Endothelial cell of umbilical vein (primary cell): Measurements from ENCODE around the gene CNBD2. TPM values are rescaled to one million over a fixed set of nuclear protein-coding genes. Genes with fewer than 3 reads are reported as not detected.
"Not testable (repeated sequence)": the region's sequence is repeated elsewhere in the genome, so short reads cannot be mapped to it uniquely, and the experiment has no call there.

Experiments used
- BruUV-seq: library from RNA; stranded (reverse); fragments of 400-500 nt; replicated peaks from 2 replicates; lab custom pipeline; 2021; lab: Mats Ljungman, UMichigan
- CTCF ChIA-PET: fragments of 300-600, 350-600 bp; sonication (Branson Sonifier 250); formaldehyde crosslinking; loops from one replicate; lab custom pipeline; 2021; ENCODE audit warnings: antibody characterized with exemption, inconsistent platforms; lab: Charles Lee
- POLR2A ChIA-PET: fragments of 300-600, 350-600 bp; sonication (Branson Sonifier 250); formaldehyde crosslinking; loops from one replicate; lab custom pipeline; 2021; ENCODE audit warnings: antibody characterized with exemption, inconsistent platforms; lab: Charles Lee
- DNase-seq: peaks from one replicate; pipeline ENCODE4 v3.0.0-alpha.2; 2011; ENCODE audit warnings: low read depth, low spot score
- FAIRE-seq: peaks from 2 replicates; lab custom pipeline; 2011; peaks lifted over from hg19 to GRCh38; lab: Jason Lieb, UNC
- H2AFZ ChIP-seq: 2 replicates; pipeline ENCODE4 v1.6.0; 2012; ENCODE audit warnings: low read depth, low read length, control low read depth, inconsistent platforms
- H3K27ac ChIP-seq: 2 replicates; pipeline ENCODE4 v1.5.1; 2011; ENCODE audit warnings: low read depth, mild to moderate bottlenecking, control low read depth, low read length, moderate library complexity; ENCODE audit not compliant: insufficient read depth
- H3K27me3 ChIP-seq, 2 experiments: 2 replicates each; pipeline versions ENCODE4 v1.6.0 to v1.6.1; 2011; ENCODE audit warnings: low read length in 2 of 2, mixed read lengths in 1 of 2; ENCODE audit not compliant: control insufficient read depth in 2 of 2, insufficient read depth in 2 of 2
- H3K36me3 ChIP-seq, 2 experiments: 2 replicates in 1 of 2; 3 replicates in 1 of 2; pipeline ENCODE4 v1.5.1; 2011; ENCODE audit warnings: low read length in 2 of 2, mild to moderate bottlenecking in 1 of 2, moderate library complexity in 1 of 2; ENCODE audit not compliant: control insufficient read depth in 2 of 2, insufficient read depth in 2 of 2; ENCODE audit errors: extremely low read depth in 1 of 2
- H3K4me1 ChIP-seq: 3 replicates; pipeline ENCODE4 v1.5.1; 2011; ENCODE audit warnings: mild to moderate bottlenecking, low read length; ENCODE audit not compliant: control insufficient read depth, insufficient read depth; ENCODE audit errors: extremely low read depth
- H3K4me2 ChIP-seq: 2 replicates; pipeline ENCODE4 v1.6.1; 2011; ENCODE audit warnings: low read length, control low read depth, mixed read lengths; ENCODE audit not compliant: insufficient read depth
- H3K4me3 ChIP-seq, 3 experiments: fragments of 200-600 bp in 1 of 3; sonication (generic), shearing (Covaris generic) in 1 of 3; replicated peaks in 1 of 3; 2 replicates each; pipeline ENCODE4 v1.5.1; 2011 to 2016; ENCODE audit warnings: control low read depth in 3 of 3, low read length in 3 of 3, mild to moderate bottlenecking in 2 of 3, inconsistent platforms in 1 of 3, low read depth in 1 of 3, moderate library complexity in 1 of 3; ENCODE audit not compliant: insufficient read depth in 1 of 3
- H3K79me2 ChIP-seq: 2 replicates; pipeline ENCODE4 v1.6.0; 2012; ENCODE audit warnings: low read length, inconsistent platforms; ENCODE audit not compliant: control insufficient read depth, insufficient read depth
- H3K9ac ChIP-seq: replicated peaks from 2 replicates; pipeline ENCODE3; 2011; ENCODE audit warnings: low read length, control low read depth; ENCODE audit not compliant: insufficient read depth; ENCODE audit errors: extremely low read depth
- H3K9me1 ChIP-seq: replicated peaks from 3 replicates; pipeline ENCODE4 v1.6.0; 2011; ENCODE audit warnings: mild to moderate bottlenecking, low read length; ENCODE audit not compliant: control insufficient read depth, insufficient read depth; ENCODE audit errors: extremely low read depth
- H3K9me3 ChIP-seq: replicated peaks from 2 replicates; pipeline ENCODE4 v1.5.1; 2012; ENCODE audit warnings: low read length, inconsistent platforms; ENCODE audit not compliant: control insufficient read depth, insufficient read depth
- H4K20me1 ChIP-seq: replicated peaks from 2 replicates; pipeline ENCODE3; 2011; ENCODE audit warnings: mild to moderate bottlenecking, low read length; ENCODE audit not compliant: control insufficient read depth, insufficient read depth; ENCODE audit errors: extremely low read depth
- EZH2 ChIP-seq: IDR thresholded peaks from 2 replicates; pipeline ENCODE4 v1.6.1; 2012; ENCODE audit warnings: borderline replicate concordance, low read depth, mild to moderate bottlenecking, moderate library complexity, low read length, inconsistent platforms; ENCODE audit not compliant: severe bottlenecking
- FOS ChIP-seq: IDR thresholded peaks from 2 replicates; pipeline ENCODE4 v1.6.1; 2011; ENCODE audit warnings: mild to moderate bottlenecking, low read length, moderate library complexity, borderline replicate concordance; ENCODE audit not compliant: insufficient read depth
- GATA2 ChIP-seq: IDR thresholded peaks from 2 replicates; pipeline ENCODE4 v1.7.0; 2011; ENCODE audit warnings: low read depth, mild to moderate bottlenecking, moderate library complexity, mixed read lengths, low read length; ENCODE audit not compliant: insufficient read length, insufficient read depth
- JUN ChIP-seq: IDR thresholded peaks from 2 replicates; pipeline ENCODE4 v1.6.1; 2011; ENCODE audit warnings: borderline replicate concordance, low read depth; ENCODE audit not compliant: insufficient read length, insufficient read depth
- MAX ChIP-seq: IDR thresholded peaks from 2 replicates; pipeline ENCODE4 v1.6.1; 2011; ENCODE audit not compliant: insufficient read depth, insufficient read length
- MYC ChIP-seq: IDR thresholded peaks from one replicate; pipeline ENCODE4 v1.6.1; 2011; ENCODE audit warnings: mild to moderate bottlenecking, low read depth, low read length
- POLR2A ChIP-seq: IDR thresholded peaks from 2 replicates; pipeline ENCODE4 v1.6.1; 2012; ENCODE audit warnings: low read depth, mild to moderate bottlenecking, control low read depth, low read length
- POLR2AphosphoS5 ChIP-seq: IDR thresholded peaks from 2 replicates; pipeline ENCODE4 v1.6.1; 2012; ENCODE audit warnings: low read depth, mild to moderate bottlenecking, control low read depth, low read length, moderate library complexity; ENCODE audit not compliant: insufficient read depth
- dilution Hi-C: fragments of 300-500 bp; cut with MboI; formaldehyde crosslinking; loops from one replicate; pipeline ENCODE4 v1.15.0; 2019; ENCODE audit warnings: low sequenced_read_pairs; ENCODE audit not compliant: extremely low pct_ligation_motif_present
- intact Hi-C: fragments of 100-400 bp; cut with micrococcal nuclease; formaldehyde crosslinking; loops from one replicate; pipeline ENCODE4 v1.10.0; 2022
- polyA plus RNA-seq, 4 experiments: library from polyadenylated mRNA; depleted of rRNA in 3 of 4; stranded (reverse) in 3 of 4; unstranded in 1 of 4; fragments of >200 nt; gene quantifications; 2 replicates each; pipeline versions ENCODE4 v1.2.1 to v1.2.3, GENCODE V29; 2011 to 2012; ENCODE audit warnings: missing spikeins in 1 of 4
- total RNA-seq: library from RNA; stranded (reverse); gene quantifications from 2 replicates; pipeline ENCODE4 v1.2.3, GENCODE V29; 2021
- TF ChIP-seq, protein P1 (sequence below), 2 donors: IDR thresholded peaks; 1 replicate in 1 of 2; 2 replicates in 1 of 2; pipeline ENCODE4 v1.5.1; 2011; ENCODE audit warnings: low read length in 2 of 2, mild to moderate bottlenecking in 2 of 2, moderate library complexity in 2 of 2, control low read depth in 1 of 2, inconsistent platforms in 1 of 2, low read depth in 1 of 2; ENCODE audit not compliant: insufficient read depth in 1 of 2; ENCODE audit errors: extremely low read depth in 1 of 2

CNBD2 gene
- total and polyA plus RNA-seq, 2 donors (not counting 3 experiments of a cell fraction or from before 2014, with no cell fraction given), result 4.9 to 7.5 TPM

DNA sequence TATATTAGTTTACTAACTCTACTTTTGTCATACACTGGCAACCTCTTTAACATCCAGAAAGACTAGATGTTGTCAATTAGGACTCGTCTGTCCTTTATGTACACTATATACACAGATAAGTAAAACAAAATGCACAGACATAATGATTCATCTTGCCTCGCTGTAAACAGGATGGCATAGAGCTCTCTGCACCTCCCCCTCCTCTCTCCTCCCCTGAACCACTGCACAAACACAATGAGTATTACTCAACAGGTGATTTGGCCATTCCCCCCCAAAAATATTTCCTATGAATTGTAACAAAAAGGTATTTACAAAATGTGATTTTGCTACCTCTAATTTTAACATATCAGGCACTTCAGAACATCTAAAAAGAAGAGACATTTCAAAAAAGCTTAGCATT is 81.0 kb downstream of the CNBD2 start:
- H3K9me3 ChIP-seq, H3K9ac ChIP-seq, H3K36me3 ChIP-seq, H3K27me3 ChIP-seq, FAIRE-seq, H3K9me1 ChIP-seq, H3K4me1 ChIP-seq, intact Hi-C loops, H3K27ac ChIP-seq, H3K4me2 ChIP-seq, H2AFZ ChIP-seq, BruUV-seq, dilution Hi-C loops, H4K20me1 ChIP-seq: not testable (repeated sequence)
- peak; percentile 52 for DNase-seq
- peaks cover 46% of the 10 kb centered on the region for H3K79me2 ChIP-seq
- ChIA-PET CTCF (interaction anchor here (2.8 kb wide), 1 partner anchor 89 kb away, joined by 9 read pairs; no protein-coding TSS in a partner anchor), POLR2A (interaction anchor here (1.1 kb wide), 1 partner anchor 16 kb away, joined by 3 read pairs; no protein-coding TSS in a partner anchor)
- peak overlapping the region in 2 of 3 experiments; percentile 35 to 85 for H3K4me3 ChIP-seq
- TF ChIP-seq FOS, result peak; percentile 17

DNA sequence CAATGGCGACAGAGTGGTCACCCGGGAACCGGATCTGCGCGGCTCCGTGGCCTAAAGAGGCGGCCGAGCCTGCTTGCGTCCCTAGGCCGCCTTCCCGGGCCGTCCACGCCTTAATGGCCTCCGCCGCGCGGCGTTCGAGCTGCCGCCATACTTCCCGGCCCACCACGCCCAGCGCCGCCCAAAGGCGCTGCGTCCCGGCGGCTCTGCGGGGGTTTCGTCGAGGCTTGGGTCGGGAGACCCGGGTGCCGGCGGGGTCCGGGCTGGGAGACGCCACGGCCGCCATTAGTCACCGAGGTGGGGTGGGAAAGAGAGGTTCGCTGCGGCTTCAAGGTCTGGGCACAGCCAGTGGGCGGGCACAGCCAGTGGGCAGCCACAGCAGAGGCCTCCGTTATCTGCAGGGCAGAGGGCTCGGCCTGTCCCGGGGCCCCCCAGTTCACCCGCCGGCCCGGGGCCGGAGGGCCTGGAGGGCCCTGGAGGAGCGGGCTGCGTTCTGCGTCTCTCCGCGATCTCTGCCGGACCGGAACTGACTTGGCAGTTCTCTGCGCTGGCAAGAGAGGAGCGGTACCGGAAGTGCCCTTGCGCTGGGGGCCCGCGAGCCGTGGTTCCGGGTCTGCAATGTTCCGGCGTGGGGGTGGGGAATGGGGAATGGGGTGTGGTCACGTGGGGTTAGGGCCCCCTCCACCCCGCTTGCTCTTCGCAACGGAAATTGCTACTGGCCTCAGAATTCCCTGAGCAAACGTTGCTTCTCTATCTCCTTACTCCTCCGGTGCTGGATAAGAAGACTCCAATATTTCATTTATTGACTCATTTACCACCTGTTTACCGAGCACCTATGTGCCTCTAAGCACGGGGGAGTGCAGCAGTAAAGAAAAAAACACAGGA is 82.3 kb downstream of the CNBD2 start:
- Histone ChIP-seq H3K4me2 (peak overlapping the region; percentile 78), H3K36me3 (no peaks in the 10 kb centered on the region), H3K9me1 (no peaks in the 10 kb centered on the region), H3K4me1 (peaks cover 8% of the 10 kb centered on the region), H3K4me3 (peak overlapping the region; percentile 63 to 85 (median 66)), H4K20me1 (no peaks in the 10 kb centered on the region), H3K9ac (peak overlapping the region; percentile 83), H3K79me2 (peaks cover 43% of the 10 kb centered on the region), H3K27ac (peak overlapping the region; percentile 87), H2AFZ (peak overlapping the region; percentile 87), H3K9me3 (no peaks in the 10 kb centered on the region), H3K27me3 (no peaks in the 10 kb centered on the region)
- dilution Hi-C loops, result no loop called here
- no peak for FAIRE-seq
- intact Hi-C loops, result loop anchor here (1.0 to 5.0 kb wide), 5 partner anchors 14 to 87 kb away; no protein-coding TSS in a partner anchor
- DNase-seq, result peak; percentile 74
- ChIA-PET POLR2A (interaction anchor here (1.1 kb wide), 1 partner anchor 14 kb away, joined by 3 read pairs; no protein-coding TSS in a partner anchor), CTCF (interaction anchor here (1.2 to 2.8 kb wide), 2 partner anchors 14 to 88 kb away, joined by 3 to 9 read pairs; no protein-coding TSS in a partner anchor)
- TF ChIP-seq JUN, result no peak
- no peak for TF ChIP-seq MAX
- TF ChIP-seq EZH2, result no peak
- peak; percentile 23 for TF ChIP-seq FOS
- TF ChIP-seq, protein P1, sequence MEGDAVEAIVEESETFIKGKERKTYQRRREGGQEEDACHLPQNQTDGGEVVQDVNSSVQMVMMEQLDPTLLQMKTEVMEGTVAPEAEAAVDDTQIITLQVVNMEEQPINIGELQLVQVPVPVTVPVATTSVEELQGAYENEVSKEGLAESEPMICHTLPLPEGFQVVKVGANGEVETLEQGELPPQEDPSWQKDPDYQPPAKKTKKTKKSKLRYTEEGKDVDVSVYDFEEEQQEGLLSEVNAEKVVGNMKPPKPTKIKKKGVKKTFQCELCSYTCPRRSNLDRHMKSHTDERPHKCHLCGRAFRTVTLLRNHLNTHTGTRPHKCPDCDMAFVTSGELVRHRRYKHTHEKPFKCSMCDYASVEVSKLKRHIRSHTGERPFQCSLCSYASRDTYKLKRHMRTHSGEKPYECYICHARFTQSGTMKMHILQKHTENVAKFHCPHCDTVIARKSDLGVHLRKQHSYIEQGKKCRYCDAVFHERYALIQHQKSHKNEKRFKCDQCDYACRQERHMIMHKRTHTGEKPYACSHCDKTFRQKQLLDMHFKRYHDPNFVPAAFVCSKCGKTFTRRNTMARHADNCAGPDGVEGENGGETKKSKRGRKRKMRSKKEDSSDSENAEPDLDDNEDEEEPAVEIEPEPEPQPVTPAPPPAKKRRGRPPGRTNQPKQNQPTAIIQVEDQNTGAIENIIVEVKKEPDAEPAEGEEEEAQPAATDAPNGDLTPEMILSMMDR (IDR thresholded peaks at IDR 0.05; ENCODE audit: extremely low read depth in 1 of 2, insufficient read depth in 1 of 2, low read depth in 1 of 2, low read length in 2 of 2), result no peak
- TF ChIP-seq POLR2AphosphoS5, result peak; percentile 99
- TF ChIP-seq MYC, result no peak
- no peak for TF ChIP-seq GATA2
- peak; percentile 98 for TF ChIP-seq POLR2A
- TSS peak; percentile 29 for BruUV-seq
